Stimulated activated CD4-positive, alpha-beta T cell treated with anti-CD3 and anti-CD28 coated beads, Interleukin-4, amount 100 ng/mL, for 24 hours (primary cell): ENCODE data around the gene MIDN.

Experiments
- DNase-seq: peaks from one replicate; pipeline ENCODE4 v3.0.0-alpha.2; 2020

Gene MIDN

DNA sequence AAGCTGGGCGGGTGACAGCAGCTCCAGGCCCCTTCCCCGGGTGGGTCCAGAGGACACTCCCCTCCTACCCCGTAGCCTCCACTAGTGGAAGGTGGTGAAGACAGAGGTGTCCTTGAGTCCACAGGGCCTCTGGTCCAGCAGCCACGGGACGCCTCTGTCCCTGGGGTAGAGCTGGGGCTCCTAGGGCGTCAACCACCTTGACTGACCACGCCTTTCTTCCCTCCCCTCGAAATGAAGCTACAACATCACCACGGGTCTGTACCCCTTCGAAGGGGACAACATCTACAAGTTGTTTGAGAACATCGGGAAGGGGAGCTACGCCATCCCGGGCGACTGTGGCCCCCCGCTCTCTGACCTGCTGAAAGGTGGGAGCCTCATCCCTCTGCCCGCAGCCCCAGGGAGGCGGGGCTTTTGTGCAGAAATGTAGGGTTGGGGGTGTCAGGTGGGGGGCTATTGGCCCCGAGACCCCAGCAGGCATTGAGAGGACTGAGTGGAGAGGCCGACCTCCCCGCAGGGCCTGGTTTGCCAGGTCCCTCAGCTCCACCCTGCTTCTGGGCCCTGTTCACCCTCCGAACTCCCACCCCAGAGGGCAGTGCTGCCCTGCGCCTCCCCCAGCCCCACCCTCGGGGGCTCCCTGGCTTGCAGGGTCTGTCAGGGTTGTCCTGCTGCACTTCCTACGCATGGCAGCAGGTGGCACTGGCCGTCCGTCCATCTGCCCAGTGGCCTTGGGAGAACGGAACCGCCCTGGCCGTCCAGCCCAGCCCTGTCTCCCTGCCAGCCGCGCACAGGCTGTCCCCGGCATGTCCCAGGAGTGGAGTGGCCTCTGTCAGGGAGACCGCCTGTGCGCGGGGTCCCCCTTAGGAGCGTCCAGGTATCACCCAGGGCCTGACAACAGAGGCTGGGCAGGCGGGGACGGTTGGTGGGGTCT, 27.1 kb upstream of the MIDN start:
- no peak for DNase-seq

DNA sequence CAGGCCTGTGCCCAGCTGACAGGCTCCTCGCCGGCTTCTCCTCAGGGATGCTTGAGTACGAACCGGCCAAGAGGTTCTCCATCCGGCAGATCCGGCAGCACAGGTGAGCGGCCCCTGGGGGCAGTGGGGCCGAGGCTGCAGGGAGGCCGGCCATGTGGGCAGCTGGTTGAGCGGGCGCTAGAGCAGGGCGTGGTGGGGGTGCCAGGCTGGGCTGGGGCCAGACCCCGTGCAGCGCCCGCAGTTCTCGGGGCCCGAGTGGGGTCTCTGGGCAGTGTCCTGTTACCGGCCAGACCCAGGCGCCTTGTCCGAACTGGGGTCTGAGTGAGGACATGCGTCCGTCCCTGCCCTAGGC, 26.5 kb upstream of the MIDN start:
- DNase-seq, result no peak

- no peak for DNase-seq
Observed at GRCh38 chr19:1222394-1222793, 26.0 kb upstream of the MIDN start.

GRCh38 chr19:1223018-1223855, 25.1 kb upstream of the MIDN start:
- no peak for DNase-seq

GRCh38 chr19:1224047-1224825, 24.1 kb upstream of the MIDN start:
- DNase-seq, result no peak

DNA sequence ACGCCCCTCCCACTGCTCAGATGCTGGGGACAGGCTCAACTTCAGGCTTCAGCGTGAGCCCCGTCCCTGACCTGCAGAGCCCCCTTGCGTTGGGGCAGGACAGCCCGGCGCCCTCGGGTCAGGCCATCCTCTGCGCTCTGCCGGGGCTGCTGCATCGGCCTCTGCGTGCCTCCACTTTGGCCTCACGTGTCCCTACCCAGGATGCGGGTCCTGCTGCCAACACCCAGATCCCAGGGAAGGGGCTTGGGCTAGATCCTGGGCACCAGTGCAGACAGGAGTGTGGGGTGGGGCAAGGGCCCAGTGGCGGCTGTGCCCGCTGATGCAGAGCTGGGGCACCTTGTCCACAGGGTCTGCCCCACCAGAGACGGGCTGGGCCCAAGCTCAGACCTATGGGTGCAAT, 23.5 kb upstream of the MIDN start:
- DNase-seq, result no peak

- no peak for DNase-seq
Observed at GRCh38 chr19:1225440-1226226, 22.8 kb upstream of the MIDN start.

DNA sequence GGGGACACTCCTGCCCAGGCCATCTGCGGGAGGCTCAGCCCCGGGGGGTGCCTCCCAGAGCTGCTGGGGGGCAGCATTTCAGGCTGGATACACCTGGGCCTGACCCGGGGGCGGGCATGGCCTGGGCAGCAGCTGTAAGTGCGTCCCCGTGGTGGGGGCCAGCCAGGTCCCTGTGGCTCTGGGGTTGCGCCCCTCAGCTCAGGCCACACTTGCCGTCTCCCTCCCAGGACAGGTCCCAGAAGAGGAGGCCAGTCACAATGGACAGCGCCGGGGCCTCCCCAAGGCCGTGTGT, 22.2 kb upstream of the MIDN start:
- DNase-seq, result no peak

DNA sequence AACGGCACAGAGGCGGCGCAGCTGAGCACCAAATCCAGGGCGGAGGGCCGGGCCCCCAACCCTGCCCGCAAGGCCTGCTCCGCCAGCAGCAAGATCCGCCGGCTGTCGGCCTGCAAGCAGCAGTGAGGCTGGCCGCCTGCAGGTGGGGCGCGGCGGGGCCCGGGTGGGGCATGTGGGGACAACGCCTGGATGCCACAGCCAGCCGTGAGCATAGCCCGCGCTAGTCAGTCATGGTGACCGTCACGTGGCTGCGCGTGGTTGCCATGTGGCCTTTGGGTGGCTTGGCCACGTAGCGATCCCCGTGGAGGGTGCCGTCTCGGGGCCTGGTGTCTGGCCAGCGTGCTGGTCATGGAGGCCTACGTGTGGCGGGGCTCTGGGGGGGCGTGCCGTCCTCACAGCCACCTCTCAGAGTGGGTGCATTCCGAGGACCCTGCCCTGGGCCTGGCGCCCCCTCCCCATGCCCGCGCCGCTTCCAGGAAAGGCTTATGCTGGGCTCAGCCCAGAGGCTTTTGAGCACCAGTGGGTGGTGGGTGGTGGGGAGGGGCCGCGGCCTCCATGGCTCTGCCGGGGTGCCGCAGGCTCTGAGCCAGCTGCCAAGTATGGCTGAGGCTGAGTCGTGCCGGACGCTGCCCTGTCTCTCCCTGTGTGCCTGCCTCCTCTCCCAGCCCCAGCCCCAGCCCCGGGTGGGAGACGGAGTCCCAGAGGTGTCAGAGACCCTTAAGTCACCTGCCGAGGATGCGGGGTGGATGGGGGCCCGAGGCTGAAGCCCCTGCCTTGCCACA, 21.7 kb upstream of the MIDN start:
- no peak for DNase-seq

GRCh38 chr19:1227304-1228054, 20.9 kb upstream of the MIDN start:
- no peak for DNase-seq

GRCh38 chr19:1228161-1228957, 20.0 kb upstream of the MIDN start:
- no peak for DNase-seq

GRCh38 chr19:1229056-1229923, 19.1 kb upstream of the MIDN start:
- DNase-seq, result no peak

- DNase-seq, result no peak
Observed at GRCh38 chr19:1229924-1230782, 18.2 kb upstream of the MIDN start.

- DNase-seq, result no peak
Observed at GRCh38 chr19:1230783-1231489, 17.4 kb upstream of the MIDN start.

- no peak for DNase-seq
Observed at GRCh38 chr19:1231729-1232637, 16.4 kb upstream of the MIDN start.

GRCh38 chr19:1232652-1233072, 15.7 kb upstream of the MIDN start:
- DNase-seq, result no peak
